Panc1 (cell line): ENCODE results near the gene HOXB5. TPM values are rescaled to one million over a fixed set of nuclear protein-coding genes. Genes with fewer than 3 reads are reported as not detected.

Experiments used
- ATAC-seq: fragments of 200-7000 bp; cut with Tn5 transposase; 2 replicates; pipeline ENCODE4 v1.9.1; 2020; ENCODE audit warnings: mild to moderate bottlenecking, moderate library complexity
- BruUV-seq: library from RNA; stranded (reverse); fragments of 400-500 nt; replicated peaks from 2 replicates; lab custom pipeline; 2021; lab: Mats Ljungman, UMichigan
- CTCF ChIA-PET: fragments of 300-600 bp; sonication (Branson Sonifier 250); formaldehyde crosslinking; loops from one replicate; lab custom pipeline; 2022; ENCODE audit warnings: antibody characterized with exemption; lab: Charles Lee
- POLR2A ChIA-PET: fragments of 300-600 bp; sonication (Branson Sonifier 250); formaldehyde crosslinking; loops from one replicate; lab custom pipeline; 2022; ENCODE audit warnings: antibody characterized with exemption; lab: Charles Lee
- DNase-seq: peaks from one replicate; pipeline ENCODE4 v3.0.0-alpha.2; 2010; ENCODE audit warnings: low read depth, low spot score
- H3K27ac ChIP-seq: 2 replicates; pipeline ENCODE4 v1.5.1; 2011; ENCODE audit warnings: mild to moderate bottlenecking, low read length, inconsistent platforms
- H3K27me3 ChIP-seq: fragments of 200-500 bp; sonication (Bioruptor generic); 2 replicates; pipeline ENCODE4 v1.6.0; 2014; ENCODE audit warnings: low read length, inconsistent platforms; ENCODE audit not compliant: control insufficient read depth, insufficient read depth
- H3K36me3 ChIP-seq: fragments of 200-500 bp; sonication (Bioruptor generic); 2 replicates; pipeline ENCODE4 v1.5.1; 2014; ENCODE audit warnings: inconsistent platforms, mild to moderate bottlenecking, low read length, moderate library complexity; ENCODE audit not compliant: control insufficient read depth, insufficient read depth
- H3K4me1 ChIP-seq: 2 replicates; pipeline ENCODE4 v1.5.1; 2011; ENCODE audit warnings: inconsistent platforms, mild to moderate bottlenecking, low read length, moderate library complexity; ENCODE audit not compliant: control insufficient read depth, insufficient read depth
- H3K4me3 ChIP-seq, 2 experiments: 2 replicates each; pipeline ENCODE4 v1.5.1; 2011 to 2012; ENCODE audit warnings: low read depth in 2 of 2, low read length in 2 of 2, mild to moderate bottlenecking in 2 of 2, inconsistent platforms in 1 of 2, moderate library complexity in 1 of 2
- H3K9me3 ChIP-seq: fragments of 200-500 bp; sonication (Bioruptor generic); 2 replicates; pipeline ENCODE4 v1.5.1; 2014; ENCODE audit warnings: low read depth, mild to moderate bottlenecking, inconsistent platforms, low read length, moderate library complexity; ENCODE audit not compliant: control insufficient read depth, insufficient read depth
- CTCF ChIP-seq: fragments of 450-650 bp; IDR thresholded peaks from 2 replicates; pipeline ENCODE4 v1.5.1; 2017; ENCODE audit warnings: mild to moderate bottlenecking
- POLR2AphosphoS5 ChIP-seq: IDR thresholded peaks from 2 replicates; pipeline ENCODE4 v1.6.1; 2012; ENCODE audit warnings: mild to moderate bottlenecking, low read depth, low read length, moderate library complexity
- REST ChIP-seq, 2 experiments: IDR thresholded peaks; 2 replicates each; pipeline ENCODE4 v1.6.1; 2011 to 2012; ENCODE audit warnings: low read depth in 2 of 2, control low read depth in 1 of 2, low read length in 1 of 2, mild to moderate bottlenecking in 1 of 2, moderate library complexity in 1 of 2; ENCODE audit not compliant: insufficient read depth in 1 of 2
- SIN3A ChIP-seq: IDR thresholded peaks from 2 replicates; pipeline ENCODE4 v1.6.1; 2012; ENCODE audit warnings: low read depth, mild to moderate bottlenecking, low read length, moderate library complexity, borderline replicate concordance; ENCODE audit not compliant: insufficient read depth
- in situ Hi-C: cut with HindIII; loops from 2 replicates; pipeline ENCODE4 v1.10.0; 2016; ENCODE audit warnings: low sequenced_read_pairs, low pct_unique_long_range_greater_than_20kb
- intact Hi-C: fragments of 100-400 bp; cut with micrococcal nuclease; formaldehyde crosslinking; loops from one replicate; pipeline ENCODE4 v1.10.0; 2022; ENCODE audit not compliant: unreplicated experiment
- total RNA-seq: library from RNA; stranded (reverse); gene quantifications from one replicate; pipeline ENCODE4 v1.2.1, GENCODE V29; 2021; ENCODE audit not compliant: unreplicated experiment

Gene HOXB5
- total RNA-seq, 1 experiment from 2014 or later = 67.2 TPM

GRCh38 chr17:48565925-48566710, 27.5 kb downstream of the HOXB5 start:
- no TSS peak for BruUV-seq
- intact Hi-C loops = no loop called here
- POLR2A ChIA-PET = interaction anchor here (0.7 to 1.4 kb wide), 4 partner anchors 9 to 682 kb away, joined by 3 to 7 read pairs (median 4); no protein-coding TSS in a partner anchor
- TF ChIP-seq POLR2AphosphoS5 (peak; percentile 48; the same call in 1 of the 2 replicates), REST (IDR thresholded peaks at IDR 0.05; ENCODE audit: insufficient read depth in 1 of 2, low read depth in 2 of 2, low read length in 1 of 2) (no peak)
- ATAC-seq = no peak
- Histone ChIP-seq H3K27ac (peak overlapping the region; percentile 97), H3K27me3 (no peaks in the 10 kb centered on the region), H3K4me3 (no peak overlapping the region), H3K36me3 (peaks cover 7% of the 10 kb centered on the region; the same call in 1 of the 2 replicates), H3K4me1 (peaks cover 95% of the 10 kb centered on the region), H3K9me3 (no peaks in the 10 kb centered on the region)
- CTCF ChIA-PET = no interaction called here
- in situ Hi-C loops = no loop called here
- DNase-seq = no peak

- Histone ChIP-seq H3K4me1 (peaks cover 94% of the 10 kb centered on the region), H3K27ac (peak overlapping the region; percentile 97), H3K27me3 (no peaks in the 10 kb centered on the region), H3K9me3 (no peaks in the 10 kb centered on the region), H3K36me3 (peaks cover 7% of the 10 kb centered on the region; the same call in 1 of the 2 replicates), H3K4me3 (peak overlapping the region in 1 of 2 experiments; percentile 29; a peak in 2 of 4 replicates)
- CTCF ChIA-PET = no interaction called here
- in situ Hi-C loops (no loop called here), intact Hi-C loops (no loop called here)
- ATAC-seq (no peak), DNase-seq (no peak)
- no peak for TF ChIP-seq CTCF
- 0 out of 2 replicates have a peak, but pooled peaks have one; percentile 6 for TF ChIP-seq SIN3A
- POLR2A ChIA-PET = no interaction called here
- BruUV-seq = TSS peak; percentile 90
Measured at GRCh38 chr17:48565022-48565554, 28.5 kb downstream of the HOXB5 start.
